ENCODE data around the gene RRAS. TPM values are rescaled to one million over a fixed set of nuclear protein-coding genes. Genes with fewer than 3 reads are reported as not detected.

RRAS gene
- total RNA-seq, 4 donors from 2014 or later: 14.0 to 20.2 (median 18.8) TPM

- intact Hi-C loops (cut with DNase I; ENCODE audit: low total_unique reads): no loop called here
- DNase-seq (ENCODE audit: low spot score in 2 of 2): no peak
- 93 to 98% methylated on average over 7 of the region's 7 CpGs for WGBS, 2 donors
Observed at GRCh38 chr19:49616945-49617344, 23.0 kb downstream of the RRAS start.

GRCh38 chr19:49616532-49616931, 23.4 kb downstream of the RRAS start:
- 98 to 100% methylated on average over 6 to 7 of the region's 7 CpGs for WGBS, 2 donors
- TF ChIP-seq CTCF (IDR thresholded peaks at IDR 0.05) (no peak), POLR2A (IDR thresholded peaks at IDR 0.05) (no peak)
- intact Hi-C loops (cut with DNase I; ENCODE audit: low total_unique reads): no loop called here

More at GRCh38 chr19:49616945-49617344, 23.0 kb downstream of the RRAS start:
- no peak overlapping the region for H3K4me3 ChIP-seq (ENCODE audit: low read depth, poor library complexity, severe bottlenecking)
- TF ChIP-seq CTCF (IDR thresholded peaks at IDR 0.05) (no peak), POLR2A (IDR thresholded peaks at IDR 0.05) (no peak)

GRCh38 chr19:49615861-49616260, 24.1 kb downstream of the RRAS start:
- H3K4me3 ChIP-seq (ENCODE audit: low read depth, poor library complexity, severe bottlenecking): no peak overlapping the region
- intact Hi-C loops (cut with DNase I; ENCODE audit: low total_unique reads): no loop called here
- 96 to 97% methylated on average over 23 of the region's 23 CpGs for WGBS, 2 donors
- DNase-seq (ENCODE audit: low spot score in 2 of 2): no peak
- TF ChIP-seq CTCF (IDR thresholded peaks at IDR 0.05) (no peak), POLR2A (IDR thresholded peaks at IDR 0.05) (no peak)

More at GRCh38 chr19:49616532-49616931, 23.4 kb downstream of the RRAS start:
- no peak overlapping the region for H3K4me3 ChIP-seq (ENCODE audit: low read depth, poor library complexity, severe bottlenecking)
- DNase-seq (ENCODE audit: low spot score in 2 of 2): no peak

- no peak overlapping the region for H3K4me3 ChIP-seq (ENCODE audit: low read depth, poor library complexity, severe bottlenecking)
- intact Hi-C loops (cut with DNase I; ENCODE audit: low total_unique reads): no loop called here
- WGBS, 2 donors: 78 to 81% methylated on average over 17 to 19 of the region's 19 CpGs
- DNase-seq (ENCODE audit: low spot score in 2 of 2): no peak
- TF ChIP-seq CTCF (IDR thresholded peaks at IDR 0.05) (no peak), POLR2A (IDR thresholded peaks at IDR 0.05) (no peak)
Observed at GRCh38 chr19:49614096-49614833, 25.7 kb downstream of the RRAS start.

GRCh38 chr19:49613374-49613773, 26.6 kb downstream of the RRAS start:
- intact Hi-C loops (cut with DNase I; ENCODE audit: low total_unique reads): no loop called here
- 60 to 78% methylated on average over 4 of the region's 4 CpGs for WGBS, 2 donors
- H3K4me3 ChIP-seq (ENCODE audit: low read depth, poor library complexity, severe bottlenecking): no peak overlapping the region
- DNase-seq (ENCODE audit: low spot score in 2 of 2): no peak
- no peak for TF ChIP-seq POLR2A (IDR thresholded peaks at IDR 0.05)
- no peak for TF ChIP-seq CTCF (IDR thresholded peaks at IDR 0.05)
